ENCODE results near the gene ZSWIM6. TPM values are rescaled to one million over a fixed set of nuclear protein-coding genes. Genes with fewer than 3 reads are reported as not detected.

Gene ZSWIM6
- total RNA-seq (2022; extraction: Qiagen RNA extraction; ENCODE audit: low read depth), result 4.2 to 5.8 TPM (median 5.6 TPM) in 5 replicates

GRCh38 chr5:61331407-61332357 lies at the start of gene ZSWIM6:
Gene ZSWIM6 (plus strand): TSS chr5:61332258. CDS start chr5:61332273, 15 bp downstream.

Other genes starting within 250 kb of the ZSWIM6 start
- gene SMIM15, start 169.8 kb upstream of the ZSWIM6 start, total RNA-seq (2022; extraction: Qiagen RNA extraction; ENCODE audit: low read depth), result 70.1 to 96.8 TPM (median 76.3 TPM) in 5 replicates

Measured in A549 treated with RU486 at 1 μM for 4 hours (cell line).